ENCODE measurements around the gene ADAMTS1.

ADAMTS1 gene

GRCh38 chr21:26788790-26789189 is 56.4 kb downstream of the ADAMTS1 start:
- FAIRE-seq (no peak), DNase-seq (ENCODE audit: insufficient read length, low spot score) (no peak)
- no peak for TF ChIP-seq CTCF (IDR thresholded peaks at IDR 0.05; ENCODE audit: insufficient read depth, missing control alignments)

Data from D721Med (cell line).